Measurements from ENCODE around the gene ZNF541.

DNA sequence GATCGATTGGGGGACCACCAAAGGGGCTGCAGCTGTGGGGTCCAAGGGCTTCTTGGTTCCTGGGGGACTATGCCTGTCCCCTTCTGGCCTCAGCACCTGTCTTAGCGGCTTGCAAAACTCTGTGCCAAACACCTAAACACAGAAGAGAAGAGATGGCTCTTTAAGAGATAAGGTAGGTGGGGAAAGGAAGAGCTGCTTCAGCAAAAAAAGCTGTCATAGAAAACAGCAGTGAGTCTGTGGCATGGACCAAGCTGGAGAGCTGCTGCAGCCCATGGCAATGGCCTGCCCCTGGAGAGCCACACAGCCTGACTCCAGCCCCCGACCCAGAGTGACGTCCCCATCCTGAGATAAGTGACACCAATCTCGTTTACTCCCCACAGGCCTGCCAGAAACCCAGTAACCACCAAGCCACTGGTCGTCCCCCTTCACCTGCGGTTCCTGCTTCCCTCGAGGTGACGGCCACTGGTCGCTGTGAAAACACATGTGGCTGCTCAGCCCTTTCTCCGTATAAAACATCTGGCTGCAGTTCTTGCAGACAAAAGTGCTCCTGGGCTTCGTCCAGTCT lies 33.1 kb downstream of the ZNF541 start:
- TF ChIP-seq EZH2 (IDR thresholded peaks at IDR 0.05; ENCODE audit: borderline replicate concordance, low read length) (no peak), CTCF (conservative IDR thresholded peaks at IDR 0.05 in 1 of 2, IDR thresholded peaks at IDR 0.05 in 1 of 2; ENCODE audit: extremely low read depth in 1 of 2, insufficient read depth in 1 of 2, low read depth in 1 of 2, low read length in 2 of 2) (no peak)
